HepG2 (cell line): ENCODE data around the gene QSOX2. TPM values are rescaled to one million over a fixed set of nuclear protein-coding genes. Genes with fewer than 3 reads are reported as not detected.

Source experiments
- ATAC-seq: fragments of 200-7000 bp; cut with Tn5 transposase; 3 replicates; pipeline ENCODE4 v1.9.1; 2020; ENCODE audit warnings: mild to moderate bottlenecking, moderate library complexity
- BruUV-seq: library from RNA; stranded (reverse); fragments of 400-500 nt; replicated peaks from 2 replicates; lab custom pipeline; 2021; lab: Mats Ljungman, UMichigan
- CTCF ChIA-PET: fragments of 300-600 bp; formaldehyde crosslinking; extraction: SDS; loops from one replicate; lab custom pipeline; 2021; ENCODE audit warnings: low total read pairs, inconsistent platforms, low intra/inter-chr PET ratio; lab: Yijun Ruan, JAX
- POLR2A ChIA-PET: fragments of 350-600 bp; sonication (Branson Sonifier 250); formaldehyde crosslinking; loops from one replicate; lab custom pipeline; 2020; ENCODE audit warnings: antibody characterized with exemption, inconsistent platforms; lab: Yijun Ruan, JAX
- DNase-seq: peaks from one replicate; pipeline ENCODE4 v3.0.0-alpha.2; 2015; ENCODE audit warnings: low spot score
- FAIRE-seq: peaks from 3 replicates; lab custom pipeline; 2011; peaks lifted over from hg19 to GRCh38; lab: Jason Lieb, UNC
- H2AFZ ChIP-seq: one replicate; pipeline ENCODE4 v1.6.1; 2011; ENCODE audit warnings: low read length, inconsistent platforms
- H3K27ac ChIP-seq: fragments of 300-600 bp; 3 replicates; pipeline ENCODE4 v1.8.0; 2011; ENCODE audit warnings: mixed run types, mild to moderate bottlenecking, mixed read lengths, low read length, inconsistent platforms; ENCODE audit not compliant: insufficient read depth; ENCODE audit errors: extremely low read length
- H3K27me3 ChIP-seq, 2 experiments: fragments of 200-600 bp in 1 of 2; 2 replicates in 1 of 2; 3 replicates in 1 of 2; pipeline versions ENCODE4 v1.6.0 to v1.8.0; 2011; ENCODE audit warnings: low read length in 2 of 2, mild to moderate bottlenecking in 2 of 2, moderate library complexity in 2 of 2, inconsistent platforms in 1 of 2; ENCODE audit not compliant: insufficient read depth in 2 of 2, control insufficient read depth in 1 of 2
- H3K36me3 ChIP-seq, 2 experiments: fragments of 200-600 bp in 1 of 2; replicated peaks in 1 of 2; 2 replicates in 1 of 2; 3 replicates in 1 of 2; pipeline versions ENCODE4 v1.5.1 to v1.8.0; 2011; ENCODE audit warnings: low read length in 2 of 2, inconsistent platforms in 1 of 2; ENCODE audit not compliant: insufficient read depth in 2 of 2, control insufficient read depth in 1 of 2
- H3K4me1 ChIP-seq: 2 replicates; pipeline ENCODE4 v1.5.1; 2012; ENCODE audit warnings: low read length, inconsistent platforms; ENCODE audit not compliant: insufficient read depth
- H3K4me2 ChIP-seq: 2 replicates; pipeline ENCODE4 v1.6.0; 2011; ENCODE audit warnings: low read depth, low read length, inconsistent platforms
- H3K4me3 ChIP-seq, 3 experiments: fragments of 200-600 bp in 1 of 3; sonication (generic), shearing (Covaris generic) in 1 of 3; replicated peaks in 1 of 3; 2 replicates each; pipeline ENCODE4 v1.5.1; 2011 to 2016; ENCODE audit warnings: low read length in 3 of 3, inconsistent platforms in 2 of 3, low read depth in 2 of 3, mild to moderate bottlenecking in 2 of 3, control low read depth in 1 of 3, mixed read lengths in 1 of 3; ENCODE audit not compliant: insufficient read depth in 1 of 3
- H3K79me2 ChIP-seq: one replicate; pipeline ENCODE4 v1.6.1; 2011; ENCODE audit warnings: low read length, inconsistent platforms; ENCODE audit not compliant: insufficient read depth
- H3K9ac ChIP-seq: 2 replicates; pipeline ENCODE4 v1.6.0; 2011; ENCODE audit warnings: mild to moderate bottlenecking, low read depth, low read length, inconsistent platforms; ENCODE audit not compliant: insufficient read depth
- H3K9me3 ChIP-seq: 2 replicates; pipeline ENCODE4 v1.5.1; 2012; ENCODE audit warnings: mild to moderate bottlenecking, low read length
- H4K20me1 ChIP-seq: 2 replicates; pipeline ENCODE4 v1.6.0; 2011; ENCODE audit warnings: inconsistent platforms, mild to moderate bottlenecking, low read length, moderate library complexity; ENCODE audit not compliant: insufficient read depth
- ZBTB38 ChIP-seq: sonication (generic); formaldehyde crosslinking; IDR thresholded peaks from 2 replicates; pipeline ENCODE4 v1.5.1; 2020; ENCODE audit warnings: mild to moderate bottlenecking, missing genetic modification reagents
- ZNF180 ChIP-seq: sonication (generic); formaldehyde crosslinking; IDR thresholded peaks from 2 replicates; pipeline ENCODE4 v1.4.0; 2020; ENCODE audit warnings: low read depth, missing genetic modification reagents, borderline replicate concordance
- ZNF260 ChIP-seq: sonication (generic); formaldehyde crosslinking; IDR thresholded peaks from 2 replicates; pipeline ENCODE4 v1.4.0; 2020; ENCODE audit warnings: missing genetic modification reagents, low read depth, mild to moderate bottlenecking, borderline replicate concordance
- WGBS: methylation state at CpG from one replicate; pipeline ENCODE4 v1.1.6; 2017; ENCODE audit warnings: low lambda C conversion rate; 5-methylcytosine and 5-hydroxymethylcytosine counted together
- in situ Hi-C: cut with HindIII; loops from 2 replicates; pipeline ENCODE4 v1.10.0; 2017; ENCODE audit warnings: low pct_unique_long_range_greater_than_20kb; ENCODE audit not compliant: extremely low pct_ligation_motif_present
- intact Hi-C: fragments of 100-400 bp; cut with micrococcal nuclease; formaldehyde crosslinking; loops from one replicate; pipeline ENCODE4 v1.10.0; 2022; ENCODE audit not compliant: unreplicated experiment
- polyA plus RNA-seq, 8 experiments: library from polyadenylated mRNA; depleted of rRNA in 3 of 8; stranded (reverse) in 7 of 8; unstranded in 1 of 8; fragments of >200 nt; fragmentation: Illumina TruSeq in 4 of 8; extraction: Trizol in 4 of 8; gene quantifications; 2 replicates each; pipeline versions ENCODE4 v1.2.1 to v1.2.3, GENCODE V29; 2011 to 2016; ENCODE audit warnings: low read depth in 4 of 8, missing spikeins in 1 of 8, mixed read lengths in 1 of 8; ENCODE audit not compliant: insufficient read depth in 1 of 8
- total RNA-seq, 5 experiments: library from RNA; depleted of rRNA; stranded (reverse); fragments of >200 nt; fragmentation: Illumina TruSeq; extraction: Trizol; gene quantifications; 2 replicates each; pipeline ENCODE4 v1.2.3, GENCODE V29; 2016; ENCODE audit warnings: low read depth in 1 of 5
- TF ChIP-seq, protein P1 (sequence below): sonication (generic); formaldehyde crosslinking; IDR thresholded peaks from 2 replicates; pipeline ENCODE4 v1.4.0; 2020; ENCODE audit warnings: mild to moderate bottlenecking, missing genetic modification reagents

Gene QSOX2
- total and polyA plus RNA-seq, 2 of the 13 experiments (the other 11 are each of a cell fraction or from before 2014, with no cell fraction given): 27.1 to 42.1 TPM

DNA sequence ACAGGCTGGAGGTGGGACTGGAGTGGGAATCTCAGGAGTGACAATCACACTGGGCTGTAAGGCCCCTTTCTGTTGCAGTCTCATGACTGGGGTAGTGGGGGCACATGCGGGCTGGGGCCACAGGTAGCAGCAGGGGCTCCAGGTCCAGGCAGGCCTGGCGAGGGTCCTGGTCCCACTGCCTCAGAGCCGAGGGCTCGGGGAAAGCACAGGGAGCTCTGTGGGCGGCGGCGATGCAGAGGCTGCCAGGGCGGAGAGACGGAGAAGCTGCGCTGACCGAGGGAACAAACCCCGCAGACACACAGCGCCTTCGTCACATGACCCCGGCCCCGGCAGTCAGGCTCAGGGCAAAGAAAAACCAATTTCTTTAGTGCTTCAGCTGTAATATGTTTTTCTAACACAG is 35.3 kb downstream of the QSOX2 start:
- FAIRE-seq (no peak), ATAC-seq (no peak), DNase-seq (no peak)
- H3K9me3 ChIP-seq: no peaks in the 10 kb centered on the region
- H3K4me1 ChIP-seq: peaks cover 12% of the 10 kb centered on the region
- ChIA-PET CTCF (no interaction called here), POLR2A (no interaction called here)
- BruUV-seq: no TSS peak
- no peaks in the 10 kb centered on the region; a peak in 1 of 5 replicates for H3K27me3 ChIP-seq
- H3K9ac ChIP-seq: no peak overlapping the region
- in situ Hi-C loops (no loop called here), intact Hi-C loops (no loop called here)
- no peak overlapping the region for H3K27ac ChIP-seq
- peaks cover 23% of the 10 kb centered on the region; the same call in 1 of the 2 replicates for H4K20me1 ChIP-seq
- no peak overlapping the region for H3K4me2 ChIP-seq
- WGBS: 96% methylated on average over 14 of the region's 16 CpGs
- TF ChIP-seq, protein P1, sequence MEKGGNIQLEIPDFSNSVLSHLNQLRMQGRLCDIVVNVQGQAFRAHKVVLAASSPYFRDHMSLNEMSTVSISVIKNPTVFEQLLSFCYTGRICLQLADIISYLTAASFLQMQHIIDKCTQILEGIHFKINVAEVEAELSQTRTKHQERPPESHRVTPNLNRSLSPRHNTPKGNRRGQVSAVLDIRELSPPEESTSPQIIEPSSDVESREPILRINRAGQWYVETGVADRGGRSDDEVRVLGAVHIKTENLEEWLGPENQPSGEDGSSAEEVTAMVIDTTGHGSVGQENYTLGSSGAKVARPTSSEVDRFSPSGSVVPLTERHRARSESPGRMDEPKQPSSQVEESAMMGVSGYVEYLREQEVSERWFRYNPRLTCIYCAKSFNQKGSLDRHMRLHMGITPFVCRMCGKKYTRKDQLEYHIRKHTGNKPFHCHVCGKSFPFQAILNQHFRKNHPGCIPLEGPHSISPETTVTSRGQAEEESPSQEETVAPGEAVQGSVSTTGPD (CRISPR knock-in tag): no peak
- no peak for TF ChIP-seq ZBTB38 (CRISPR knock-in tag)
- TF ChIP-seq ZNF260: no peak
- no peak overlapping the region for H2AFZ ChIP-seq
- peaks cover 28 to 61% of the 10 kb centered on the region in 2 experiments for H3K36me3 ChIP-seq
- no peaks in the 10 kb centered on the region for H3K79me2 ChIP-seq
- no peak overlapping the region for H3K4me3 ChIP-seq

DNA sequence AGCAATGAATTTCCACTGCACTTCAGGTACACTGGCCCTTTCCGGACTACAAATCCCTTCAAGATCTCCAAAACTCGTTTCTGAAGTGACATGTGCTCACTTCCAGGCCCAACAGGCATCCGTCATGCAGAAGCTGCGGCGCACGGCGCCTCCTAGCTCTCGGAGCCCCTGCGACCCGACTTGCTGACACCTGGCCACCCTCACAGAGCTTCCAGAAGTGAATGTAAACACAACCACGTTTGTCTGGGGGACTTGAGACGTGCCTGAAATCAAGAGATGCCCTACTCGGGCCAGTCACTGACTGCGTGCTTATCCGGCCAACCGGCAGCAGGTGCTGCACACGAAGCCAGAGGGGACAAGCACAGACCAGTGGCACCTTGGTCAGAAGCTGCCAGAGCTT is 35.8 kb downstream of the QSOX2 start:
- Histone ChIP-seq H3K27ac (no peak overlapping the region), H3K36me3 (peaks cover 25 to 57% of the 10 kb centered on the region in 2 experiments), H3K79me2 (no peaks in the 10 kb centered on the region), H3K4me1 (peaks cover 12% of the 10 kb centered on the region), H3K4me2 (no peak overlapping the region), H3K4me3 (no peak overlapping the region), H2AFZ (no peak overlapping the region), H3K9ac (no peak overlapping the region), H3K27me3 (no peaks in the 10 kb centered on the region; a peak in 1 of 5 replicates), H4K20me1 (peaks cover 25% of the 10 kb centered on the region; the same call in 1 of the 2 replicates), H3K9me3 (no peaks in the 10 kb centered on the region)
- no TSS peak for BruUV-seq
- intact Hi-C loops (no loop called here), in situ Hi-C loops (no loop called here)
- POLR2A ChIA-PET: no interaction called here
- DNase-seq (no peak), ATAC-seq (no peak), FAIRE-seq (no peak)
- no peak for TF ChIP-seq ZNF180
- WGBS: 93% methylated on average over 15 of the region's 17 CpGs
- CTCF ChIA-PET: no interaction called here
